ENCODE measurements around the gene C1QTNF4. TPM values are rescaled to one million over a fixed set of nuclear protein-coding genes. Genes with fewer than 3 reads are reported as not detected.
A peak's percentile ranks its signal among the peaks of the same experiment; 100 is the strongest.

Gene C1QTNF4
- total and polyA plus RNA-seq, 2 of the 13 experiments (the other 11 are each of a cell fraction or from before 2014, with no cell fraction given) = not detected

GRCh38 chr11:47552056-47552565 is 42.1 kb downstream of the C1QTNF4 start (continued):
- TF ChIP-seq, protein P1, sequence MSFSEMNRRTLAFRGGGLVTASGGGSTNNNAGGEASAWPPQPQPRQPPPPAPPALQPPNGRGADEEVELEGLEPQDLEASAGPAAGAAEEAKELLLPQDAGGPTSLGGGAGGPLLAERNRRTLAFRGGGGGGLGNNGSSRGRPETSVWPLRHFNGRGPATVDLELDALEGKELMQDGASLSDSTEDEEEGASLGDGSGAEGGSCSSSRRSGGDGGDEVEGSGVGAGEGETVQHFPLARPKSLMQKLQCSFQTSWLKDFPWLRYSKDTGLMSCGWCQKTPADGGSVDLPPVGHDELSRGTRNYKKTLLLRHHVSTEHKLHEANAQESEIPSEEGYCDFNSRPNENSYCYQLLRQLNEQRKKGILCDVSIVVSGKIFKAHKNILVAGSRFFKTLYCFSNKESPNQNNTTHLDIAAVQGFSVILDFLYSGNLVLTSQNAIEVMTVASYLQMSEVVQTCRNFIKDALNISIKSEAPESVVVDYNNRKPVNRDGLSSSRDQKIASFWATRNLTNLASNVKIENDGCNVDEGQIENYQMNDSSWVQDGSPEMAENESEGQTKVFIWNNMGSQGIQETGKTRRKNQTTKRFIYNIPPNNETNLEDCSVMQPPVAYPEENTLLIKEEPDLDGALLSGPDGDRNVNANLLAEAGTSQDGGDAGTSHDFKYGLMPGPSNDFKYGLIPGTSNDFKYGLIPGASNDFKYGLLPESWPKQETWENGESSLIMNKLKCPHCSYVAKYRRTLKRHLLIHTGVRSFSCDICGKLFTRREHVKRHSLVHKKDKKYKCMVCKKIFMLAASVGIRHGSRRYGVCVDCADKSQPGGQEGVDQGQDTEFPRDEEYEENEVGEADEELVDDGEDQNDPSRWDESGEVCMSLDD (CRISPR knock-in tag; IDR thresholded peaks at IDR 0.05; ENCODE audit: borderline replicate concordance) = no peak
- TF ChIP-seq GABPA (IDR thresholded peaks at IDR 0.05; ENCODE audit: low read depth, low read length) = no peak
- 0 out of 2 replicates have a peak, but pooled peaks have one; percentile 7 for TF ChIP-seq GABPA (CRISPR knock-in tag; IDR thresholded peaks at IDR 0.05; ENCODE audit: low read depth)
- TF ChIP-seq ZNF598 (CRISPR knock-in tag; IDR thresholded peaks at IDR 0.05; ENCODE audit: borderline replicate concordance) = no peak
- no peak for TF ChIP-seq SP2 (CRISPR knock-in tag; IDR thresholded peaks at IDR 0.05)
- no peak for TF ChIP-seq NR2F1 (CRISPR knock-in tag; IDR thresholded peaks at IDR 0.05)
- 0 out of 2 replicates have a peak, but pooled peaks have one; percentile 22 for TF ChIP-seq ZFAT (CRISPR knock-in tag; conservative IDR thresholded peaks at IDR 0.05)
- TF ChIP-seq NCOA1 (CRISPR knock-in tag; IDR thresholded peaks at IDR 0.05) = no peak
- TF ChIP-seq ZBTB49 (CRISPR knock-in tag; IDR thresholded peaks at IDR 0.05; ENCODE audit: borderline replicate concordance) = no peak
- no peak for TF ChIP-seq MAF1 (CRISPR knock-in tag; IDR thresholded peaks at IDR 0.05; ENCODE audit: borderline replicate concordance)
- no peak for TF ChIP-seq ZNF569 (CRISPR knock-in tag; IDR thresholded peaks at IDR 0.05; ENCODE audit: borderline replicate concordance)
- TF ChIP-seq MTF1 (CRISPR knock-in tag; IDR thresholded peaks at IDR 0.05) = no peak
- TF ChIP-seq, protein P2, sequence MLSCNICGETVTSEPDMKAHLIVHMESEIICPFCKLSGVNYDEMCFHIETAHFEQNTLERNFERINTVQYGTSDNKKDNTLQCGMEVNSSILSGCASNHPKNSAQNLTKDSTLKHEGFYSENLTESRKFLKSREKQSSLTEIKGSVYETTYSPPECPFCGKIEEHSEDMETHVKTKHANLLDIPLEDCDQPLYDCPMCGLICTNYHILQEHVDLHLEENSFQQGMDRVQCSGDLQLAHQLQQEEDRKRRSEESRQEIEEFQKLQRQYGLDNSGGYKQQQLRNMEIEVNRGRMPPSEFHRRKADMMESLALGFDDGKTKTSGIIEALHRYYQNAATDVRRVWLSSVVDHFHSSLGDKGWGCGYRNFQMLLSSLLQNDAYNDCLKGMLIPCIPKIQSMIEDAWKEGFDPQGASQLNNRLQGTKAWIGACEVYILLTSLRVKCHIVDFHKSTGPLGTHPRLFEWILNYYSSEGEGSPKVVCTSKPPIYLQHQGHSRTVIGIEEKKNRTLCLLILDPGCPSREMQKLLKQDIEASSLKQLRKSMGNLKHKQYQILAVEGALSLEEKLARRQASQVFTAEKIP (CRISPR knock-in tag; IDR thresholded peaks at IDR 0.05; ENCODE audit: borderline replicate concordance) = no peak
- TF ChIP-seq ZNF207 (IDR thresholded peaks at IDR 0.05; ENCODE audit: borderline replicate concordance) = no peak
- TF ChIP-seq ZNF619 (CRISPR knock-in tag; IDR thresholded peaks at IDR 0.05) = 0 out of 2 replicates have a peak, but pooled peaks have one; percentile 66
- no peak for TF ChIP-seq ZNF737 (CRISPR knock-in tag; IDR thresholded peaks at IDR 0.05; ENCODE audit: borderline replicate concordance)
- no peak for TF ChIP-seq E2F1 (CRISPR knock-in tag; IDR thresholded peaks at IDR 0.05)
- no peak for TF ChIP-seq FIP1L1 (IDR thresholded peaks at IDR 0.05; ENCODE audit: borderline replicate concordance, insufficient read depth, low read depth, low read length)
- TF ChIP-seq SNAPC5 (CRISPR knock-in tag; IDR thresholded peaks at IDR 0.05; ENCODE audit: borderline replicate concordance) = no peak
- no peak for TF ChIP-seq ZFP36L2 (CRISPR knock-in tag; IDR thresholded peaks at IDR 0.05)
